Kidney glomerular epithelial cell (primary cell): ENCODE results near the gene PLCXD3.
A peak's percentile ranks its signal among the peaks of the same experiment; 100 is the strongest.

Experiments used
- DNase-seq: peaks from one replicate; lab custom pipeline; 2025; lab: John Stamatoyannopoulos, UW

The PLCXD3 gene, protein sequence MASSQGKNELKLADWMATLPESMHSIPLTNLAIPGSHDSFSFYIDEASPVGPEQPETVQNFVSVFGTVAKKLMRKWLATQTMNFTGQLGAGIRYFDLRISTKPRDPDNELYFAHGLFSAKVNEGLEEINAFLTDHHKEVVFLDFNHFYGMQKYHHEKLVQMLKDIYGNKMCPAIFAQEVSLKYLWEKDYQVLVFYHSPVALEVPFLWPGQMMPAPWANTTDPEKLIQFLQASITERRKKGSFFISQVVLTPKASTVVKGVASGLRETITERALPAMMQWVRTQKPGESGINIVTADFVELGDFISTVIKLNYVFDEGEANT

DNA sequence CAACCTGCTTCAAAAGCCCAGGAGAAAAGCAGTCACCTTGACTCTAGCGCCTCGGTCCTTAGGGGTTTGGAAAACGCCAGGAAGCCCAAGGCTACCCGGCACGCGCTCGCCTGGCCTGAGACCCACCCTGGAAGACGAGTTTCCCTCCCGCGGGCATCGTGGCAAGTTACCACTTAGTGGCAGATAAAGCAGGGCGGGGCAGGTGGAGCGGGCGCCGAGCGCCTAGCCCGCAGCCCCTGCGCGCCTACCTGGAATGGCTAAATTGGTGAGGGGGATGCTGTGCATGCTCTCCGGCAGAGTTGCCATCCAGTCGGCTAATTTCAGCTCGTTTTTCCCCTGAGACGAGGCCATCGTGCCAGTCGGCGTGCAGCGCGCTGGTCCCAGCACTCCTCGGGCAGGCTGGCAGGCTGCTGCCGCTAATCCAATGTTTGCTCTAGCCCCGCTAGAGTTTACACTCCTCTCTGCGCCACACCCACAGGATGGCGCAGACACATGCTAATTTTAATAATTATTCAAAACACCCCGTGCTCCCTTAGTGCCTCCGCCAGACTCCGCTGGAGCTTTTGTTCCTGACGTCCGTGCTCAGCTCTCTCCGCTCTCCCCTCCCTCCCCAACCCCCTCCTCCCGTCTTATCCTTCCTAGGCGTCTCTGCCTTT, at the start of gene PLCXD3:
Gene PLCXD3, minus strand, starts transcription at position 426 of the 656 bp plus-strand sequence. Its CDS starts 75 bp downstream, at position 351.
- no peak for DNase-seq

DNA sequence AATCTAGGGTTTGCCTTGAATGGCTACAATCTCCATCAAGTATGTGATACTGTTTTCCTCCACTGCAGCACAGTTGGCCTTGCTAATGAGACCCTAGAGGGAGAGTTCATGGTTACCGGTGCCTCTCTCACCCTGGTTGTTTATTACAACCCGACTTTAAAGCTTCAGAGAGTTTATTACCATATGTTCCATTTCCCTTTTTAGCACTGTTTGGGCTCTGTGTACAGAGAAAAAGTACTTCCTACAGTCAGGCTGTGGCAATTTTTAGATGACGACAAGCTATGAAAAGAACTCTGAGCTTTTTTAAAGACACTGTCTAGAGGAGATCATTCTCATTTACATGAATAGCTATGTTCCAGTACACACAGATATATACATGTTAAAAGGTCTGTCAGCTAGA, 48.8 kb upstream of the PLCXD3 start:
- no peak for DNase-seq

DNA sequence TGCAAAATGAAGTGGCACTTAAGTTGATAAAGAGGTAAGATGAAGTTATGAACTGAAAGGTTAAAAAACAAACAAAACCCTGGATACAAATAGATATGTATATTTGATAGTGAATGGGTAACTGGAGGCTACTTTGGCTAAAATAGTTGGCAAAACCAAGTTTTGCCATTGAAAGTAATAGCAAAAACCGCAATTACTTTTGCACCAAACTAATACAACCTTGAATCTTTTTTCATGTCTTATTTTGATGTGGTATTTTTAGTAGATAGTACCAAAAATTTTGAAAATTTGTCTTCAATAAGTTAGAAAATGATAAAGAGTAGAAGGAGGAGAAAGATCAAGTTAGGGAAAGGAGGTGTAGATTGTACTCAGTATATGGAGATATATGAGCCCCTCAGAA, 47.9 kb upstream of the PLCXD3 start:
- no peak for DNase-seq

DNA sequence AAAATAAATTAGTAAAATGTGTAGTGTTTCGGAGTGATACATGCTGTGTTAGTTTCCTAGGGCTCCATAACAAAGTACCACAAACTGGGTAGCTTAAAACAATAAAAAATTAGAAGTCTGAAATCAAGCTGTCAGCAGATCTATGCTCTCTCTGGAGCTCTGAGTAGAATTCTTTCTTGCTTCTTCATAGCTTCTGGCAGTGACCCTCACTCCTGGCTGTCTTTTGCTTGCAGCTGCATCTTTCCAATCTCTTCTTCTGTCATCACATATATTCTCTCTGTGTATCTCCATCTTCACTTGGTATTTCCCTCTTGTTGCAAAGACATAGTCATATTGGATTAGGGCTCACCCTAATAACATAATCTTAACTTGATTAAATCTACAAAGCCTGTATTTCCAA, 37.6 kb upstream of the PLCXD3 start:
- DNase-seq = no peak

DNA sequence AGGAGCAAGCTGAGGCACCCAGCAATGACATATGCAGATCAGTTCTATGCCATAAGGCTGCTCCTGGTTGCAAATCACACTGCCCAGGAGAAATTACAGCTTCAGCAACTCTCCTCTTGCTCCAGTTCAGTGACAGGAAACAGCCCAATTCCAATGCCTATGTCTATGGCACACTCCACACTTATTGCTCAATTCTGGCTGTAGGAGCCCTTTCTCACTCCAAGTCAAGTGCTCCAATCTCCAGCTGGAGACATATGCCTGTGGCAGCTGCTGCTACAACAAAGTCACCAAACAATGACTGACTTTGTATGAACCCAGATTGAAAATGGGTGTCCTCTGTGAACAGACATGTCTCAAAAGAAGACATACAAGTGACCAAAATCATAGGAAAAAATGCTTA, 31.8 kb upstream of the PLCXD3 start:
- DNase-seq = no peak

DNA sequence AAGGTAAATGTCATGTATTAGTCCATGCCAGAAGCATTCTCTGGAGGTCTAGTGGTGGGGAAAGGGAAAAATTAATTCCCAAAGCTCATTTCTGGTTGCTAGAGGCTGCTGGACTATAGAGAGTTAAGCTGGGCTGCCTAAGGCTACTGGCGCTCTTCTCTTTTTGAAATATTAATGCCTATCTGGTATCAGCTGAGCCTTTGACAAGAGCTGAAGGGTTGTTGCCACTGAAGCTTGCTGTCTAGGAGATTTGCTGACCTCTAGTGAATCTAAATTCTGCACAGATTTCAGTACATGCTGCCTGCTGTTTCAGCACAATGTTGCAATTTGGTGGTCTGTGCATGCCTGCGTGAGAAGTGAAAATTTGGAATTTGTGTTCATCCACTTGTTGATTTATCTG, 29.1 kb upstream of the PLCXD3 start:
- no peak for DNase-seq

DNA sequence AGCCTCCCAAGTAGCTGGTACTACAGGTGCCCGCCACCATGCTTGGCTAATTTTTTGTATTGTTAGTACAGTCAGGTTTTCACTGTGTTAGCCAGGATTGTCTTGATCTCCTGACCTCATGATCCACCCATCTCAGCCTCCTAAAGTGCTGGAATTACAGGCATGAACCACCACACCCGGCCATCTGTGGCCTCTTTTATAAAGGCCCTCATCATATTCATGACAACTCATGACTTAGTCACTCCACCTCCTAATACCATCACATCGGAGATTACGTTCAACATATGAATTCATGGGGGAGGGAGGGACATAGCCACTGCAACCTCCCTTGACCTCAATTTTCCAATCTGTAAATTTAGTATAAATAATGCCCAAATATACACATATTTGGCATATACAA, 27.2 kb upstream of the PLCXD3 start:
- no peak for DNase-seq

DNA sequence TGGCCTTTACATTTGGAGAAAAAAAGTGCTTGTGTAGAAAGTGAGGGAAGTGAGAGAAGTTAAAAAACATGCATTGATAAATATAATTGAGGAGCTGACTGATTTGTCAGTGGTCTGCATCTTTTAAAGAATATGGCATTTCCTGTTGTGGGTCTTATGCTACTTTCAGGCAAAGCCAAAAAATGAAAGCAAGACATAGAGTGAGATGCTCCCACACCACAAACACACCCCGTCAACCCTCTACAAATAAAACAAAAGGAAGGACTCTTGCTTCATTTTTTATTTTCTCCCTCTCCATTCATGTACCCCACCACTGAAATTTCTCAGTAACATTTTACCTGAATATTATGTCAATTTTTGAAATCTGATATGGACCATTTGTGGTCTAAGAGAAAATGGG, 22.1 kb upstream of the PLCXD3 start:
- no peak for DNase-seq

DNA sequence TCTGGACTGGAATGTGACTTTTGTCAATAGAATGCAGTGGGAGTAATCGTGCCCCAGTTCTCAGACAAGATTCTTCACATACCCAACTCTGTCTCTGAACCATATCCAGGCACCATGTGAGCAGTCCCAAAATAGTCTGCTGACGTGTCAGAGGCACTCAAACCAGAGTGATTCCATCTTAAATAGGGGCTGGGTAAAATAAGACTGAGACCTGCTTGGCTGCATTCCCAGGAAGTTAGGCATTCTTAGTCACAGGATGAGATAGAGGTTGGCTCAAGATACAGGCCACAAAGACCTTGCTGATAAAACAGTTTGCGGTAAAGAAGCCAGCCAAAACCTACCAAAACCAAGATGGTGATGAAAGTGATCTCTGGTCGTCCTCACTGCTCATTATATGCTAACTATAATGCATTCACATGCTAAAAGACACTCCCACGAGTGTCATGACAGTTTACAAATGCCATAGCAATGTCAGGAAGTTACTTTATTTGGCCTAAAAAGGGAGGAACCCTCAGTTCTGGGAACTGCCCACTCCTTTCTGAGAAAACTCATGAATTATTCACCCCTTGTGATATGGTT, 16.9 kb upstream of the PLCXD3 start:
- DNase-seq = peak; percentile 78

DNA sequence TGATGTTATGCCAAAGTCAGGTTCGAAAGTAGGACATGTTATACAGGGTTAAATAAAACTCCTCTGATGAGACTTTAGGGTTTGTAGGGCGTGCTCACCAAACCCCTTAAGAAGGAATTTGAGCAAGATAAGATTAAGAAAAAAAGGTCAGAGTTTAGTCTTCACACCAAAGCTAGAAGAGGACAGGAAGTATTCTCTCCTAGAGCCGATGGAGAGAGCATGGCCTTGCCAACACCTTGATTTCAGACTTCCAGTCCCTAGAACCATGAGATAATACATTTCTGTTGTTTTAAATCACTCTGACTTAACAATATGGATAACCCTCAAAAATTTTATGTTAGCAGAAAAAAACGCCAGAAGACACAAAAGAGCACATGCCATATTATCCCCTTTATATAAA, 16.3 kb upstream of the PLCXD3 start:
- DNase-seq = no peak

DNA sequence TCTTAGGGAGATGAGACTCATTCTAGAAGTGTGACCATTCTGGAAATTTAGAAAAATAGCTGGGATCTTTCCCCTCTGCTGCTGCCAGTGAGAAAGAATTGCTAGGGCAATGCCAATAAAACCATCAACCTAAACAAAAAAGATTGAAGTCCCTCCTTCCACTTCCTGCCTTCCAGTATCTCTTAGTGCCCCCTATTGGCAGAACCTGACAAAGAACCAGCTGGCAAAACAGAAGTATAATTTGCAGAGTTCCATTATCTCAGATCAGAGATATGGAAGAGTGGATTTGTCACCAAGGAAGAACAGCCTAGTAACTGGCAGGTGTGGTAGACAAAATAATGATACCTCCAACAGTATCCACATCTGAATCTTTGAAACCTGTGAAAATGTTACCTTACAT, 13.8 kb upstream of the PLCXD3 start:
- no peak for DNase-seq

DNA sequence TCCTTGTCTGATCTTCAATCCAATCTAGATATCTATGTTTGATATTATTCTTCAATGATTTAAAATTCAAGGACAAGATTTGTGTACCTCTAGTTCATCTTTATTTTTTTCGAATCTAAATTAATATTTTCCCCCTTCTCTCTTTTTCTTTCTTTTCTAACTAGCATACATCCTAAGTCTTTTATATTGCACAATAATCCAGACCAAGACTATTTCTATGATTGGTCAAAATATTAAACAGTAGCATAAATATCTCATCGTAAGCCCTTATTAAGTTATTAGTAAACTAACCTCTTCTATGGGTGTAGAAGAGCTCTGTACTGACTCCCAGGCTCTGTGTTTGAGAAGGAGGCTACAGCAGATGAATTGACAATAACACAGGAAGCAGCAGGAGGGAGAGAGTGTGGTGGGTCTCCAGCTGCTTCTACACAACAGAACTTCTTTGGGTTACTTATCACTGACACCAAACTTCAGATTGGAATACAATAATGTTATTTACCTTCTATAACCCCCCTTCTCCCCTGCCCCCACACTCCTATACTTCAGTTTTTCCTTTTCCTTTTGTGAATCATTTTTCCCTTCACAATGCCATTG, 11.9 kb upstream of the PLCXD3 start:
- DNase-seq = no peak

DNA sequence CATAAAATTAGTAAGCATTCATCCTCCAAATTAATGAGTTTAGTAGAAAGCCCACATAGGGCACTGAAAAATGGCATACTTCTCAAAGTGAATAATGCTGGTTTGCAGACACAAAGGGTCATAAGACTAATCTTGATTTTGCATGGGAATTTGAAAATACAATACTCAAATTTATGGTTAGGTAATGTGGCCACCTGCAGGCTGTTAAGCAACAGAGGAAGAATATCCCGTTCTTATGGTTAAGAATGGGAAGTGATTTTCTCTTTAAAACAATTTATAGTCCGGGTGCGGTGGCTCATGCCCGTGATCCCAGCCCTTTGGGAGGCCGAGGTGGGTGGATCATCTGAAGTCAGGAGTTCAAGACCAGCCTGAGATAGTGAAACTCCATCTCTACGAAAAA, 9.4 kb upstream of the PLCXD3 start:
- DNase-seq = no peak

DNA sequence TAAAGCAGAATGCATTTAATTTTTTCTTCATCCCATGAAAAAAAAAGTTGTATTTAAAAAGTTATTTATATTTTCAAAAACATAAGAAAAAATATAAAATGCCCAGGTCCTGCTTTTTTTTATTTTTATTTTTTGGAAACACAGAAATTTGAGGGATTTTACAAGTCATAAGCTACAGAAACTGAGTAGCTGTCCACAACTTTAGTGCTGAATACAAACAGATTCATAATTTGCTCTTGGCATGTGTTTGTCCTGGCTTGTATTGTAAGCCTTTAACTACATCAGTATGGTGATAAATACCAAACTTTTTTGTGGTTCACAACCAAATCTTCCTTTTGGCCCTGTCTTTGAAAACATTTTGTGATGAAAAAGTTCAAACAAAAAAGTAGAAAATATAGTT, 7.5 kb upstream of the PLCXD3 start:
- no peak for DNase-seq

DNA sequence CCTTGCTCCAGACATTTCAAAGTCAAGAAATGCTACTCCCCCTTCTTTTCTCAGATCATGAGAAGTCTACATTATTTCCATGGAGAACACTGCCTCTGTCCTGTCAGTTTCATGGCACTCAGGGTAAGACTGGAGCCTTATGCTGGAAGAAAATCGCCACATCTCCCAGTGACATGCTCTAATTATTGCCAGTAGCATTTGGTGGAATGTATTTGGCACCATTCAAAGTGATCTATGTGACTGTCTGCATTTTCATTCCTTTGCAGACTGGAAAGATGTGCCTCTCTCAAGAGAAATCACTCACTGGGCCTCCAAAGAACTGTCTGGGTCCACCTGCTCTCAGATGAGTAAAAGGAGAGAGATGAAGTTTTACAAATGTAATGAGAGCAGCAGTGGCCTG, 840 bp upstream of the PLCXD3 start:
- DNase-seq = no peak

DNA sequence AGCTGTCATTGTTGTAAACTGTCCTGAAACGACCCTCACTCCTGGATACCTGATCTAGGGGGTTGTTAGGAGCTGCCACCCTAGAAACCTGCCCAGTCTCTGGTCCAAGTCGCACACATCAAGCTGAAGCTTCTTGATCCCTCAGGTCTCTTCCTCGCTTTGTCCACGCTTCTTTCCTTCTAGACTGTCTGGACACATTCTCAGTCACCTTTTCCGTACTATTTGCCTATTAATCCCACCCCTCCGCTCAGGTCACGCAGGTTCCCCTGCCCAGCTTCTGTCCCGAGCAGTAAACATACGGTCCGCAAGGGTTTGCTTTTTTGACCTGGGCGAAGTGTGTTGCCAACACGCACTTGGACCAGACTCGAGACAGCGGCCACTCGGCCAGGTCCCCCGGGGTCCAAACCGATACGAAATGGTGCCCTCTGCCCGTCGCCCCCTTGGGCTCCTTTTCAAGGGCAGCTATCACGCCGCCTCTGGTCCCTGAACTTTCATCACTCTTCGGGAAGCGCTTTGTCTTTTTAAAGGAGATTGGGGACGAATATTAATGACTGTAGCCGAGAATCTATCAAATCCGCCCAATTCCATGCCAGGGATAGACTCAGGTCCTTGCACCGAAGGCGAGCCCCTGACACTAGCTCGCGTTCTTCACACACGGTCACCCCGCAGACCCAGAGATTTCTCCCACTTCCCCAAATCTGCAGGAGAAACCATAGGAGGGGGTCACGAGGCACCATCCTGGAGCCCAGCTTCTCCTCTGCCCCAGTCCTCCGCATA, 814 bp downstream of the PLCXD3 start:
- DNase-seq = no peak

DNA sequence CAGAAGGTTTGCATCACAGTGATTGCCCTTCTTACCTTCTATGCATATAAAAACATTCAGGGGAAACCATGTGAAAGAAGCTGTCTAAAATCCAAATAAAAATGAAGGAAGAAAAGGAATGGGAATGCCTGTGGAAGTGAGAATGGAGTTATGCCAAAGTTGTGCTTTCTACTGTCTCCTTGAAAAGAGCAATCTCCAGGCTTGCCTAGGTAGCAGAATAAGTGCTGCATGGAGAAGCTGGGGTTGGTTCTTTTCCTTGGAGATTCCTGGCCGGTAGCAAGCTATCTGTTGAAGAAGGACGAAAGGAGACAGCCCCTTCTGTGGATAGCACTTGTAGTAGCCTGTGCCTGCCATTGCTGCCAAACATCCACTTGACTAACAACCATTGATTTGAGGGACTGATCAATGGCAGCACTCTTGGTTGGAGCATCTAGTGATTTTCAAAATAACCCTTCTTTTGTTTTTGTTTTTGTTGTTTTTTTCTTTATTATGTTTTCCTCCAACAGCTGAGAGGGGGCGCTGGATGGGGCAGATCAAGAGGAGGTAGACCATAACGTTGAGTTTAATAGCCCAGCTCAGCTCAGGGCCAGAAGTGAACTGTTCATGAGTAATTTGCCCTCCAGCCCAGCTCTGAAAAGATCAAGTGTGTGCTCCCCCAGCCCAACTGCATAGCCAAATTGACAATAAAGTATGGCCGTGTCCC, 1.6 kb downstream of the PLCXD3 start:
- no peak for DNase-seq

DNA sequence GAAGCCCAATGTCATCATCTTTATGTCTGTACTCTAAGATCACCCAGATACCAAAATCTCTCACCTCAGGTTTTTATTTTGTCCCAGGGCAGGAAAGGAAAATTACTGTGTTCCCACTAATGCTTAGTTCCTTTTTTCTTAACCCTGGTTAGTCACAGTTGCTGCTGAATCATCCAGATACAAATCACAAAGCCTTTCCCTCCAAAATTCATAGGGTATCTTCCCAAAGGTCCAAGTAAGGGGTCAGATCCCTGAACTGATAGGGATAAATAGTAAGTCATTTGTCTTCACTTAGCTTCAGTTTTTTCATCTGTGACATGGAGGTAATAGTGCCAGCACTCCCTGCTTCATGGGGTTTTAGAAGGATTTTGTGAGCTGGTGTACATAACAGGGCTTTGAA, 2.2 kb downstream of the PLCXD3 start:
- no peak for DNase-seq

DNA sequence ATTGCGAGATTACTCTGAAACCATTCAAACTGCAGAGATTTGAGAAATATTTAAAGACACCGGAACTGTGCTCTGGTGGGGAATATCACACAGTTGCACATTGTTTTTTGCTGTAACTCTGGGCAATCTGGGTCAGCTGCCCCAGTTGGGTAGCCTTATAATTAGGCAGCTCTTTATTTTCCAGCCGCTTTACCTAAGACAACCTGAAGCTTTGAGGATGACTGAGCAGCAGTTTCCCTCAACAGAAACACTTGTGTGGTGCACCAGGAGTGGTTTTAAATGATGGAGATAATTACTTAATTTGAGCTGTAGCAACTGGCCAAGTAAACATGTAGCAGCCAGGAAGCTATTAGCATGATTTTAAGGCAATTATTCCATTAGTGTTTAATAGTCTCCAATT, 2.9 kb downstream of the PLCXD3 start:
- DNase-seq = no peak

DNA sequence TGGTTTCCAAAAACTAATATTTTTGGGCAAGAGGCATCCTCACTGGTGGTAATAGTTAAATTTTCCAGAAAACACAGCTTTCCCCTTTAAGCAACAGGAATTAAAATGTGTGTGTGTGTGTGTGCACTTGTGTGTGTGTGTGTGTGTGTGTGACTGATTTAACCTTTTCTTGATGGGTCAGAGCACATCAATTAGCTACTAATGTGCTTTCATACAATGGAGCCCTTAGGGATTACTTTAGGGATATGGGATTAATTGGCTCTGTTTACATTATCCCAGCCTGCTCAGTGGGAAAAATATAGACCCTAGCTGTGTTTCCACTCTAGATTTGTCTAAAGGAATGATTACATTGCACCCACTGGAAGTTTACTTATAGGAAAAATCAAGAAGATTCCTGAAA, 6.5 kb downstream of the PLCXD3 start:
- no peak for DNase-seq

DNA sequence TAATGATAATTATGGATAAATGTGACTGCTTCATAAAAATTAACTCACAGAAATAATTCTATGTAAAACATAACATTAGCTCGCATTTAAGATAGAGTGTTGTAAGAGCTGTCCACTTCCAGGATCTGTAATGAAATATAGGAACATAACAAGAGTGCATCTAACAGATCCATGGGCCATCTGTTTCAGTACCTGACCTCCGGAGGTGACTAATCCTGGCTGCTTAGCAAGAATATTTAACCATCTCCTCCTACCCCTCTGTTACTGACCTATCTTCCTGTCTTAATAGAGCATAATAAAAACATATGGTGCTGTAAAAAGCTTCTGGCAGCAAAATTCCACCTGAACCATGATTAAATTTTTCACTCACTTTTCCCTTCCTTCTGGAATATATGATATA, 7.1 kb downstream of the PLCXD3 start:
- DNase-seq = no peak
